MM.1S (cell line): ENCODE data around the gene GPATCH4.

Source experiments
- EZH2 ChIP-seq: fragments of 300-600 bp; sonication (generic); optimal IDR thresholded peaks from 2 replicates; pipeline ENCODE3; 2017; ENCODE audit warnings: low read depth, mild to moderate bottlenecking, antibody characterized with exemption, low read length, mixed read lengths
- EZH2phosphoT487 ChIP-seq: fragments of 300-600 bp; sonication (generic); IDR thresholded peaks from 2 replicates; pipeline ENCODE4 v1.6.1; 2018; ENCODE audit warnings: antibody characterized with exemption, low read length
- TF ChIP-seq, protein P1 (sequence below): fragments of 300-600 bp; sonication (generic); IDR thresholded peaks from 2 replicates; pipeline ENCODE4 v1.5.1; 2016; ENCODE audit warnings: antibody characterized with exemption, low read length, mixed read lengths

- TF ChIP-seq EZH2phosphoT487 (no peak), EZH2 (no peak)
- TF ChIP-seq, protein P1, sequence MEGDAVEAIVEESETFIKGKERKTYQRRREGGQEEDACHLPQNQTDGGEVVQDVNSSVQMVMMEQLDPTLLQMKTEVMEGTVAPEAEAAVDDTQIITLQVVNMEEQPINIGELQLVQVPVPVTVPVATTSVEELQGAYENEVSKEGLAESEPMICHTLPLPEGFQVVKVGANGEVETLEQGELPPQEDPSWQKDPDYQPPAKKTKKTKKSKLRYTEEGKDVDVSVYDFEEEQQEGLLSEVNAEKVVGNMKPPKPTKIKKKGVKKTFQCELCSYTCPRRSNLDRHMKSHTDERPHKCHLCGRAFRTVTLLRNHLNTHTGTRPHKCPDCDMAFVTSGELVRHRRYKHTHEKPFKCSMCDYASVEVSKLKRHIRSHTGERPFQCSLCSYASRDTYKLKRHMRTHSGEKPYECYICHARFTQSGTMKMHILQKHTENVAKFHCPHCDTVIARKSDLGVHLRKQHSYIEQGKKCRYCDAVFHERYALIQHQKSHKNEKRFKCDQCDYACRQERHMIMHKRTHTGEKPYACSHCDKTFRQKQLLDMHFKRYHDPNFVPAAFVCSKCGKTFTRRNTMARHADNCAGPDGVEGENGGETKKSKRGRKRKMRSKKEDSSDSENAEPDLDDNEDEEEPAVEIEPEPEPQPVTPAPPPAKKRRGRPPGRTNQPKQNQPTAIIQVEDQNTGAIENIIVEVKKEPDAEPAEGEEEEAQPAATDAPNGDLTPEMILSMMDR = no peak
Measured at GRCh38 chr1:156616463-156616862, 15.2 kb upstream of the GPATCH4 start.
